Activated naive CD8-positive, alpha-beta T cell treated with anti-CD3 and anti-CD28 coated beads, Interleukin-2, amount 50 U/mL, for 24 hours (primary cell): Measurements from ENCODE around the gene LAMC1.

Experiments used
- ATAC-seq: fragments of 150-1000 bp; cut with Tn5 transposase; one replicate; pipeline ENCODE4 v1.10.0; 2021
- DNase-seq: peaks from one replicate; pipeline ENCODE4 v3.0.0; 2021
- H3K27ac Mint-ChIP-seq: one replicate; pipeline ENCODE4 v1.8.0; 2021; ENCODE audit warnings: mild to moderate bottlenecking, mixed read lengths
- H3K27me3 Mint-ChIP-seq: one replicate; pipeline ENCODE4 v1.8.0; 2021; ENCODE audit warnings: mixed read lengths
- H3K36me3 Mint-ChIP-seq: one replicate; pipeline ENCODE4 v1.8.0; 2021; ENCODE audit warnings: low read depth, mixed read lengths
- H3K4me1 Mint-ChIP-seq: one replicate; pipeline ENCODE4 v1.8.0; 2021; ENCODE audit warnings: mixed read lengths
- H3K4me3 Mint-ChIP-seq: one replicate; pipeline ENCODE4 v1.8.0; 2021; ENCODE audit warnings: mild to moderate bottlenecking, moderate library complexity, mixed read lengths
- H3K9me3 Mint-ChIP-seq: one replicate; pipeline ENCODE4 v1.8.0; 2021; ENCODE audit warnings: mixed read lengths

Gene LAMC1

DNA sequence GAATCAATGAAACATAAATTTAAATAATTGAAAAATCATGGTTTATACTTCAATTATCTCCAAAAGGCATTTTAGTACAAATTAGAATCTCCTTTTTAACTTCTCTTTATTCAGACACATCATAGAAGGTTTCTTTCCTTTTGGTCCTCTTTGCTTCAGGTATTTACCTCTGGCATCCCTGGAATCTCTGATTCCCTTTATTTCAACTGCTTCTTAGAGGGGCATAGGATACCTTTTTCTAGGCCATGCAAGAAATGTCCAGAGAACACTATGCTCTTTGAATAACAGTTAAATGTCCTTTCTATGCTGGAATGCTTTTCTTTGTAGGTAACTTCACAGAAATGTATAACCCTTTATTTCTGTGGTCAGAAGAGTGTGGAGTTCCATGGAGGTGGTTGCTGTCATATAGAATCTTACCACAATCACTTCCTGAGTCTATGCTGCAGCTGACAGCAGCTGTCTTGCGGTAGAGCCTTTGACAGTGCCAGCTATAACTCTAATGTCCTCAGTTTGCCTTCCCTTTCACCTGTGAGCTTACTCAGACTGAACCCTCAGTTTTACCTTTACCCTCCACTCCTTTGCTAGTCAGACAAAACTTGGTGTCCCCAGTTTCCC lies 171.4 kb downstream of the LAMC1 start:
- Mint-ChIP-seq H3K27me3 (peaks cover 10% of the 10 kb centered on the region), H3K27ac (peak overlapping the region; percentile 71), H3K36me3 (no peaks in the 10 kb centered on the region), H3K4me1 (peaks cover 16% of the 10 kb centered on the region), H3K9me3 (no peaks in the 10 kb centered on the region), H3K4me3 (peak overlapping the region; percentile 43)
- no peak for DNase-seq
- ATAC-seq: peak; percentile 90

DNA sequence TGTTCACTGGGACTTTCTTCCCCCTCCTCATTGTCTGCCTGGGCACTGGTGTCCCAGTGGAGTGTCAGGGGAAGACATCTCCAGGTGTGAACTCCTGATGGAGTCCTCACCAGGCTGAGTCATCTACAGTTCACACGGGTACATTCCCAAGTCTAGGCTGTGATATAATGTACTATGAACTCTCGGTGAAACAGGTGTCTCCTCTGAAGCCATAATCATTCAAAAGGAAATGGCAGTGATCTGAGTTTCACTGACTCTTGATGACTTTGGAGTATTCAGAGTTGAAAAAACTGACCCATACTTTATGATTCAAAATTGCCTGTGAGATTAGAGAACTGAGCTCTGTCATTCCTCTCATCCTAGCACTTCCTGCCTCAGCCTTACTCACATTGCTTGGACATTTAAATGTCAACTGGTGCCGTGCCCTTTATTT lies 171.9 kb downstream of the LAMC1 start:
- Mint-ChIP-seq H3K27ac (peak overlapping the region; percentile 71), H3K4me3 (peak overlapping the region; percentile 43), H3K27me3 (peaks cover 10% of the 10 kb centered on the region), H3K4me1 (peaks cover 16% of the 10 kb centered on the region), H3K36me3 (no peaks in the 10 kb centered on the region), H3K9me3 (no peaks in the 10 kb centered on the region)
- peak; percentile 64 for ATAC-seq
- no peak for DNase-seq
